Lung (tissue), 16 donors: ENCODE measurements around the gene CMTM5. TPM values are rescaled to one million over a fixed set of nuclear protein-coding genes. Genes with fewer than 3 reads are reported as not detected.

ENCODE experiments used
- ATAC-seq: fragments of 200-7000 bp; cut with Tn5 transposase; one replicate; pipeline ENCODE4 v1.9.1; 2020; ENCODE audit warnings: moderate number of reproducible peaks; ENCODE audit not compliant: insufficient read depth, low FRiP score
- DNase-seq, 3 donors: peaks; one replicate each; pipeline ENCODE4 v3.0.0-alpha.2; 2013 to 2017
- H3K27ac ChIP-seq, 2 donors: one replicate each; pipeline ENCODE4 v1.5.1; 2013; ENCODE audit warnings: mild to moderate bottlenecking in 2 of 2, moderate library complexity in 2 of 2, control low read depth in 1 of 2, inconsistent platforms in 1 of 2, low read depth in 1 of 2, low read length in 1 of 2
- H3K27me3 ChIP-seq, 3 donors: one replicate each; pipeline ENCODE4 v1.5.1; 2013; ENCODE audit warnings: low read length in 2 of 3; ENCODE audit not compliant: control insufficient read depth in 3 of 3, insufficient read depth in 3 of 3
- H3K36me3 ChIP-seq, 4 donors: one replicate each; pipeline ENCODE4 v1.5.1; 2013; ENCODE audit warnings: low read length in 4 of 4, mild to moderate bottlenecking in 1 of 4, moderate library complexity in 1 of 4; ENCODE audit not compliant: control insufficient read depth in 4 of 4, insufficient read depth in 4 of 4
- H3K4me1 ChIP-seq, 5 donors: one replicate each; pipeline ENCODE4 v1.5.1; 2013; ENCODE audit warnings: low read length in 5 of 5, mild to moderate bottlenecking in 2 of 5, moderate library complexity in 1 of 5; ENCODE audit not compliant: control insufficient read depth in 5 of 5, insufficient read depth in 5 of 5
- H3K4me3 ChIP-seq: one replicate; pipeline ENCODE4 v1.5.1; 2013; ENCODE audit warnings: mild to moderate bottlenecking, control low read depth, moderate library complexity
- H3K9ac ChIP-seq, 2 donors: one replicate each; pipeline ENCODE4 v1.5.1; 2013; ENCODE audit warnings: low read length in 2 of 2, control low read depth in 1 of 2; ENCODE audit not compliant: insufficient read depth in 1 of 2
- H3K9me3 ChIP-seq, 4 donors: one replicate each; pipeline ENCODE4 v1.5.1; 2013; ENCODE audit warnings: low read length in 3 of 4, mild to moderate bottlenecking in 1 of 4, moderate library complexity in 1 of 4; ENCODE audit not compliant: control insufficient read depth in 4 of 4, insufficient read depth in 3 of 4
- WGBS, 2 donors: extraction: QIAGEN DNeasy Blood & Tissue Kit; methylation state at CpG; one replicate each; pipeline ENCODE4 v1.1.7; 2013; 5-methylcytosine and 5-hydroxymethylcytosine counted together
- long read RNA-seq, 5 donors: transcript quantifications; one replicate each; lab custom pipeline, GENCODE V29; 2026
- polyA plus RNA-seq, 2 donors: library from polyadenylated mRNA; stranded (reverse); fragments of 200-250 nt; gene quantifications; one replicate each; pipeline ENCODE4 v1.2.1, GENCODE V29; 2013
- total RNA-seq, 2 donors: library from RNA; depleted of rRNA in 1 of 2; stranded (reverse); fragments of >200 nt in 1 of 2; gene quantifications; one replicate each; pipeline ENCODE4 v1.2.1, GENCODE V29; 2014 to 2021
- TF ChIP-seq, protein P1 (sequence below): IDR thresholded peaks from 2 replicates; pipeline ENCODE4 v1.5.1; 2012; ENCODE audit warnings: mild to moderate bottlenecking; ENCODE audit errors: control extremely low read depth, extremely low read depth
- donor health status: control.
- donor health status: control.
- donor health status: Bipolar disorder and iron deficiency.
- donor health status: healthy.
- donor health status: DM: yes; HTN: yes; CAD: no.

Gene CMTM5, protein sequence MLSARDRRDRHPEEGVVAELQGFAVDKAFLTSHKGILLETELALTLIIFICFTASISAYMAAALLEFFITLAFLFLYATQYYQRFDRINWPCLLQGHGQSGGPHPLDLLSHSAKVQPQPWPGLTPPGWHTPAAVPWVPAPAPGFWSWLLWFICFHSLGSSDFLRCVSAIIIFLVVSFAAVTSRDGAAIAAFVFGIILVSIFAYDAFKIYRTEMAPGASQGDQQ
- total RNA-seq (1 to 10 TPM in 1 of 2 donors, under 1 TPM in 1; 0.55 to 2.0 TPM), polyA plus RNA-seq (1 to 10 TPM in 1 of 2 donors, under 1 TPM in 1; 0.79 to 3.3 TPM)
- long read RNA-seq, donor 1, partial matches to known transcripts: 0 of 3 reads
- long read RNA-seq, donor 1, other reads (novel, unspliced or antisense): 0 of 3 reads
- long read RNA-seq, donor 2, partial matches to known transcripts: 0 of 3 reads
- long read RNA-seq, donor 2, other reads (novel, unspliced or antisense): 0 of 3 reads
- long read RNA-seq, donor 3, partial matches to known transcripts: 0 of 1 reads
- long read RNA-seq, donor 3, other reads (novel, unspliced or antisense): 0 of 1 reads
- long read RNA-seq, donor 4, partial matches to known transcripts: 0 of 1 reads
- long read RNA-seq, donor 4, other reads (novel, unspliced or antisense): 0 of 1 reads
- long read RNA-seq, donor 5, partial matches to known transcripts: 0 of 5 reads
- long read RNA-seq, donor 5, other reads (novel, unspliced or antisense): 0 of 5 reads

DNA sequence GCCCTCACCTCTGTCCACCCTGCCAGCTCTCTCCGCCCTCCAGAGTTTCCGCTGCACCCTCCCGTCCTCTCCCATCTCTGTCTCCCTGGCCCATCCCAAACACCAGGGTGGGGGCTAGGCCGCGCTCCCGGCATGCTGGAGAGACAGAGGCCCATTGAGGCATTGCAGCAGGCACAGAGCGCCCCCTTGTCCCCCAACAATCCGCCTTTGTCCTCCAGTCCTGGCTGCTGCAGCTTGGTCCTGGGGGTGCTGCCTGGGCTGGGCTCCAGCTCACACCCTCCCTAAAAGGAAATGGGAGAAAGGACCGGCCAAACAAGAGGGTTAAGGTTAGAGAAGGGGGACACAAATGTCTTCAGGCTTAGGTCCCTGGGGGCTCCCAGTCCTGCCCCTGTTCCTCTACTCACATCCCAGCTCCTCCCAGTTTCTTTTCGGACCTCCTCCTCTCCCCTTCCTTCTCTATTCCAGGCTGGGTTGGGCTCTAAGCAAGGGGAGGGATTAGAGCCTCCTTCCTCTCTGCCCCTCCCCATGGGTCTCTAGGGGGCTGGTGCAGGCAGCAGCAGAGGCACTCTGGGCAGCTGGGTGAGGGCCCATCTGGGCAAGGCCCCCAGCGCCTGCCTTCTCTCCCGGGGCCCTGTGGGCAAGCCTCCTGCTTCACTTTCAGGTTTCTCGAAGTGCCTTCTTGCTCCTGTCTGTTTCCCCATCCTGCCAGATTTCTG lies at the start of gene CMTM5:
Gene CMTM5 (plus strand): TSS at position 565 of the 716 bp plus-strand sequence. CDS start 206 bp downstream, outside the sequence.
- Histone ChIP-seq H3K4me1 (peaks cover 0 to 12% (median 0%) of the 10 kb centered on the region in 5 donors), H3K36me3 (no peaks in the 10 kb centered on the region), H3K27me3 (no peaks in the 10 kb centered on the region), H3K4me3 (no peak within 1 kb of the TSS), H3K9ac (peak within 1 kb of the TSS in 1 of 2 donors; percentile 5), H3K9me3 (no peaks in the 10 kb centered on the region), H3K27ac (no peak within 1 kb of the TSS)
- TF ChIP-seq, protein P1, sequence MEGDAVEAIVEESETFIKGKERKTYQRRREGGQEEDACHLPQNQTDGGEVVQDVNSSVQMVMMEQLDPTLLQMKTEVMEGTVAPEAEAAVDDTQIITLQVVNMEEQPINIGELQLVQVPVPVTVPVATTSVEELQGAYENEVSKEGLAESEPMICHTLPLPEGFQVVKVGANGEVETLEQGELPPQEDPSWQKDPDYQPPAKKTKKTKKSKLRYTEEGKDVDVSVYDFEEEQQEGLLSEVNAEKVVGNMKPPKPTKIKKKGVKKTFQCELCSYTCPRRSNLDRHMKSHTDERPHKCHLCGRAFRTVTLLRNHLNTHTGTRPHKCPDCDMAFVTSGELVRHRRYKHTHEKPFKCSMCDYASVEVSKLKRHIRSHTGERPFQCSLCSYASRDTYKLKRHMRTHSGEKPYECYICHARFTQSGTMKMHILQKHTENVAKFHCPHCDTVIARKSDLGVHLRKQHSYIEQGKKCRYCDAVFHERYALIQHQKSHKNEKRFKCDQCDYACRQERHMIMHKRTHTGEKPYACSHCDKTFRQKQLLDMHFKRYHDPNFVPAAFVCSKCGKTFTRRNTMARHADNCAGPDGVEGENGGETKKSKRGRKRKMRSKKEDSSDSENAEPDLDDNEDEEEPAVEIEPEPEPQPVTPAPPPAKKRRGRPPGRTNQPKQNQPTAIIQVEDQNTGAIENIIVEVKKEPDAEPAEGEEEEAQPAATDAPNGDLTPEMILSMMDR: no peak
- ATAC-seq (no peak), DNase-seq (peak; percentile 44 to 75 (median 61))
- WGBS, 2 donors: 59 to 70% methylated on average over 13 of the region's 13 CpGs

DNA sequence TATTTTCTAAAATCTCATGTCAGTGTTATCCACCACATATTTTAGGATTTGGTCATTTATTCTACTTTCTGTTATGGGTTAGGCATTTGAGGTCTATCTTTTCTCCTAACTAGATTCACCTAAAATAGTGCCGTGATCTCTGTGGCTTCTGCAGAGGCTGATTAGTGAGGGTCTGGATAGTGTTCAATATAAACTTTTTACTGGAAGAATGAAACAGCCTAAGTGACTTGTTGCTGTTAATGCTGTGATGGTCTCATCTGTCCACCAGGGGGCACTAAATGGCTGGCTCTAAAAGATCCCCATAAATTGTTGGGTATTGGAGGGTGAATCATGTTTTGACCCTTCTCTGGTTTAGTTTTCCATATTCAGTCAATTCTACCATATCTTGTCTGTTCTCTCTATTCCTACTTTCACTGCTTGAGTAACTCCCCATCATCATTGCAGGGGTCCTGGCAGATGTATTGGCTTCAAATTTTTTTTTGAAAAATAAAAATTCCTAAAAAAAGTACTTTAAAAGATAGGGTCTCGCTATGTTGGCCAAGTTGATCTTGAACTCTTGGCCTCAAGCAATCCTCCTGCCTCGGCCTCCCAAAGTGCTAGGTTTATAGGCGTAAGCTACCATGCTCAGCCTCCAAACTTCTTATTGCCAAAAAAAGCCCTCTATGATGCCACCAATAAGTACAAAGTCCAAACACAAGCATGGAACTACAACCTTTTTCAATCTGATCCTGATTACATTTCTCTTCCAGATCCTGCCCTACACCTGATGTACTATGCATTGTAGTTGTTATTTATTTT lies 48.7 kb upstream of the CMTM5 start:
- ATAC-seq (peak; percentile 84), DNase-seq (peak; percentile 75 to 89 (median 85))
- no peak overlapping the region for H3K9ac ChIP-seq
- no peak overlapping the region for H3K4me3 ChIP-seq
- WGBS, 2 donors: 41 to 45% methylated on average over 4 of the region's 4 CpGs
- H3K27ac ChIP-seq: no peak overlapping the region
- H3K4me1 ChIP-seq: peaks cover 0 to under 1% (median 0%) of the 10 kb centered on the region in 5 donors
- no peaks in the 10 kb centered on the region for H3K27me3 ChIP-seq
- H3K9me3 ChIP-seq: no peaks in the 10 kb centered on the region
- TF ChIP-seq, protein P1: peak; percentile 90
- H3K36me3 ChIP-seq: peaks cover 14 to 19% (median 15%) of the 10 kb centered on the region in 4 donors

DNA sequence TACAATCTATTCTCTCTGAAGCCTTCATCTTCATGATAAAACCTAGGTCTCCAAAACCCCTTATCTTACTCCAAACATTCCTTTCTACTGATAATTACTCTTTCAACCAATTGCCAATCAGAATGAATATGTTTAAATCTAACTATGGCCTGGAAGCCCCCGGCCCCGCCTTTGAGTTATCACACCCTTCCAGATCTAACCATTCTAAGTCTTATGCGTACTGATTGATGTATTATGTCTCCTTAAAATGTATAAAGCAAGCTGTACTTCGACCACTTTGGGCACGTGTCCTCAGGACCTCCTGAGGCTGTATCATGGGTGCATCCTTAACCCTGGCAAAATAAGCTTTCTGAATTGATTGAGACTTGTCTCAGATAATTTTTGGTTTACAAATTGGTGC lies 41.2 kb upstream of the CMTM5 start:
- 89 to 92% methylated on average over 5 of the region's 5 CpGs for WGBS, 2 donors
- Histone ChIP-seq H3K27ac (no peak overlapping the region), H3K9me3 (no peaks in the 10 kb centered on the region), H3K27me3 (no peaks in the 10 kb centered on the region), H3K4me3 (no peak overlapping the region), H3K9ac (no peak overlapping the region), H3K4me1 (no peaks in the 10 kb centered on the region), H3K36me3 (no peaks in the 10 kb centered on the region)
- ATAC-seq (no peak), DNase-seq (no peak)
- TF ChIP-seq, protein P1: no peak
